H1 (cell line): ENCODE results near the gene NT5M. TPM values are rescaled to one million over a fixed set of nuclear protein-coding genes. Genes with fewer than 3 reads are reported as not detected.

Experiments
- SIN3A ChIP-seq, 2 experiments: IDR thresholded peaks in 1 of 2; conservative IDR thresholded peaks in 1 of 2; 2 replicates each; pipeline ENCODE4 v1.6.1; 2011 to 2012; ENCODE audit warnings: low read length in 2 of 2, improper control_type of control experiment in 1 of 2, low read depth in 1 of 2, mild to moderate bottlenecking in 1 of 2
- polyA plus RNA-seq, 7 experiments: library from polyadenylated mRNA; depleted of rRNA in 3 of 7; stranded (reverse) in 5 of 7; unstranded in 2 of 7; fragments of >200 nt in 5 of 7; fragments of 200-250 nt in 2 of 7; gene quantifications; 1 replicate in 5 of 7; 2 replicates in 1 of 7; 4 replicates in 1 of 7; pipeline versions ENCODE4 v1.2.1 to v1.2.3, GENCODE V29; 2011 to 2013; ENCODE audit warnings: missing spikeins in 2 of 7, mixed read lengths in 2 of 7
- total RNA-seq: library from RNA; stranded (reverse); fragmentation: NEBNext Ultra II Directional; extraction: Animal tissue kit (Norgen Biotek cat#: 25700); gene quantifications from 2 replicates; pipeline ENCODE4 v1.2.1, GENCODE V29; 2021

NT5M gene
- total and polyA plus RNA-seq, 2 of the 8 experiments (the other 6 are each of a cell fraction or from before 2014, with no cell fraction given): 7.6 to 18.2 TPM

DNA sequence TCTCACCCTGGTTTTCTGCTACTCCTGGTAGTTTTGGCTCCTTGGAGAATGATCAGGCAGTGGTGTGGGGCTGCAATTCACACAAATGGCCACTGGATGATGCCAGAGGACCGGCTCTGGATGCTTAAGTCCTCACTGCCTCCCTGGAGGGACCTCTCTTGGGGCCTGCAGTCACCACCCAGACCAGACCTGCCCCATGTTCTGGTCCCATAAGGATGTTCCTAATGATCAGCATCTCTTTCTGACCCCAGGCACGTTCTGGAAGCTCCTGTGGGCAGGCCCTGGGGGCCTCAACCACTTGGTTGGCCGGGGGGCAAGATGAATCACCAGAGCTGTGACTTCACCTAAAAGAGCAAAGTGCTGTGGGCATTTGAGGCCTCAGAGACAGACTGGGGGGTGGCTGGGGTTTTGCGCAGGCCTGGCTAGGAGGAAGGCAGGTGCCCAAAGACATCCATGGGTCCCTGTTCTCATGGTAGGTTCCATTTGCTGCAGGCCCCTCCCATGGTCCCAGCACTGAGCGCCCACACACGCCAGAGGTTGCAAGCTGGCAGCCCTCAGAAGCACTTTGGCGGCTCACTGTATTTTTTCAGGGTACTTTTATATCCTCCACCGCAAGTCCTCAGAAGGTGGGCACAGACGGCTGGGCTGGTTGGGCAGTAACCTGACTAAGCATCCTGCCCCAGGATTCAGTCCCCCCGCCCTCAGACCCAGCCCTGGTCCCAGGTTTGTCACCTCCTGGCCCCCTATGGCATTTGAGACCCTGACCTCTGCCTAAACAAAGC, 53.2 kb downstream of the NT5M start (continued):
- no peak for TF ChIP-seq SIN3A (conservative IDR thresholded peaks at IDR 0.05 in 1 of 2, IDR thresholded peaks at IDR 0.05 in 1 of 2; ENCODE audit: low read depth in 1 of 2, low read length in 2 of 2)
- TF ChIP-seq, all 59 proteins: peak for 4
